Neural cell (in vitro differentiated cells): Measurements from ENCODE around the gene GTF2E1. TPM values are rescaled to one million over a fixed set of nuclear protein-coding genes. Genes with fewer than 3 reads are reported as not detected.

Source experiments
- H2AFZ ChIP-seq: fragments of 200-600, 300-800 bp; sonication (generic), shearing (Covaris generic); 2 replicates; pipeline ENCODE4 v1.6.0; 2014; ENCODE audit warnings: low read depth, mild to moderate bottlenecking, antibody characterized with exemption, low read length, moderate library complexity
- H3F3A ChIP-seq: fragments of 200-600 bp; shearing (Covaris generic); 2 replicates; pipeline ENCODE4 v1.6.1; 2016; ENCODE audit warnings: mild to moderate bottlenecking, moderate library complexity, mixed read lengths, antibody characterized with exemption, low read length; ENCODE audit not compliant: insufficient read depth, poor library complexity, severe bottlenecking
- H3K27ac ChIP-seq: fragments of 200-600, 300-800 bp; sonication (generic), shearing (Covaris generic); 2 replicates; pipeline ENCODE4 v1.5.1; 2014; ENCODE audit warnings: mild to moderate bottlenecking, low read length, moderate library complexity
- H3K27me3 ChIP-seq: fragments of 300-800, 200-600 bp; sonication (generic), shearing (Covaris generic); 2 replicates; pipeline ENCODE4 v1.6.0; 2014; ENCODE audit warnings: mild to moderate bottlenecking, low read depth, low read length, moderate library complexity; ENCODE audit not compliant: insufficient read depth
- H3K36me3 ChIP-seq: fragments of 300-800, 200-600 bp; sonication (generic), shearing (Covaris generic); 2 replicates; pipeline ENCODE4 v1.5.1; 2014; ENCODE audit warnings: mild to moderate bottlenecking, antibody characterized with exemption, low read length, moderate library complexity; ENCODE audit not compliant: insufficient read depth
- H3K4me2 ChIP-seq: fragments of 300-800, 200-600 bp; sonication (generic), shearing (Covaris generic); 2 replicates; pipeline ENCODE4 v1.6.0; 2014; ENCODE audit warnings: mild to moderate bottlenecking, low read length
- H3K4me3 ChIP-seq: fragments of 300-800, 200-600 bp; sonication (generic), shearing (Covaris generic); 2 replicates; pipeline ENCODE4 v1.5.1; 2014; ENCODE audit warnings: mild to moderate bottlenecking, low read length, moderate library complexity
- H3K79me2 ChIP-seq: fragments of 200-600 bp; shearing (Covaris generic); replicated peaks from 2 replicates; pipeline ENCODE4 v1.6.0; 2014; ENCODE audit warnings: mild to moderate bottlenecking, low read length, moderate library complexity; ENCODE audit not compliant: insufficient read depth
- H3K9ac ChIP-seq: fragments of 300-800, 200-600 bp; sonication (generic), shearing (Covaris generic); 2 replicates; pipeline ENCODE4 v1.6.1; 2016; ENCODE audit warnings: mild to moderate bottlenecking, low read length, mixed read lengths
- H3K9me2 ChIP-seq: fragments of 200-600 bp; shearing (Covaris generic); 2 replicates; pipeline ENCODE4 v1.6.1; 2016; ENCODE audit warnings: mild to moderate bottlenecking, low read length, mixed read lengths; ENCODE audit not compliant: insufficient read depth
- H3K9me3 ChIP-seq: fragments of 200-600, 300-800 bp; sonication (generic), shearing (Covaris generic); 2 replicates; pipeline ENCODE4 v1.6.1; 2016; ENCODE audit warnings: mild to moderate bottlenecking, mixed run types, low read length, moderate library complexity, mixed read lengths
- H4K20me1 ChIP-seq: fragments of 200-600 bp; shearing (Covaris generic); 2 replicates; pipeline ENCODE4 v1.6.1; 2016; ENCODE audit warnings: mild to moderate bottlenecking, mixed run types; ENCODE audit not compliant: insufficient read depth
- CTCF ChIP-seq: fragments of 450-650 bp; IDR thresholded peaks from 2 replicates; pipeline ENCODE4 v1.5.1; 2014; ENCODE audit warnings: antibody characterized with exemption, mild to moderate bottlenecking, moderate library complexity; ENCODE audit not compliant: poor library complexity, severe bottlenecking
- EP300 ChIP-seq: fragments of 450-650 bp; conservative IDR thresholded peaks from 2 replicates; pipeline ENCODE4 v1.6.1; 2014; ENCODE audit warnings: antibody characterized with exemption, mild to moderate bottlenecking, moderate library complexity; ENCODE audit not compliant: poor library complexity, severe bottlenecking
- EZH2 ChIP-seq: fragments of 200-600, 300-800 bp; shearing (Covaris generic), sonication (generic); IDR thresholded peaks from 2 replicates; pipeline ENCODE4 v1.6.1; 2014; ENCODE audit warnings: antibody characterized with exemption, low read length, borderline replicate concordance, mild to moderate bottlenecking; ENCODE audit not compliant: insufficient read depth, poor library complexity, severe bottlenecking
- POLR2AphosphoS5 ChIP-seq: IDR thresholded peaks from 2 replicates; pipeline ENCODE4 v1.6.1; 2012
- RAD21 ChIP-seq: fragments of 450-650 bp; conservative IDR thresholded peaks from 2 replicates; pipeline ENCODE4 v1.6.1; 2014; ENCODE audit warnings: antibody characterized with exemption, mild to moderate bottlenecking, moderate library complexity
- REST ChIP-seq: IDR thresholded peaks from 2 replicates; pipeline ENCODE4 v1.6.1; 2012; ENCODE audit warnings: borderline replicate concordance
- SMC3 ChIP-seq: fragments of 450-650 bp; conservative IDR thresholded peaks from 2 replicates; pipeline ENCODE4 v1.6.1; 2014; ENCODE audit warnings: antibody characterized with exemption, mild to moderate bottlenecking, moderate library complexity; ENCODE audit not compliant: poor library complexity
- TAF1 ChIP-seq: IDR thresholded peaks from 2 replicates; pipeline ENCODE4 v1.6.1; 2012; ENCODE audit warnings: low read depth
- polyA plus RNA-seq: library from polyadenylated mRNA; depleted of rRNA; stranded (reverse); fragments of >200 nt; gene quantifications from 2 replicates; pipeline ENCODE4 v1.2.3, GENCODE V29; 2014

Gene GTF2E1
- polyA plus RNA-seq, 1 donor from 2014 or later = 25.1 TPM

- no peaks in the 10 kb centered on the region for H3F3A ChIP-seq
- no peak overlapping the region for H3K9ac ChIP-seq
- H3K27ac ChIP-seq = no peak overlapping the region
- no peaks in the 10 kb centered on the region for H4K20me1 ChIP-seq
- H3K4me2 ChIP-seq = no peak overlapping the region
- H3K36me3 ChIP-seq = no peaks in the 10 kb centered on the region
- no peaks in the 10 kb centered on the region for H3K9me2 ChIP-seq
- H3K9me3 ChIP-seq = no peaks in the 10 kb centered on the region
- TF ChIP-seq EZH2 (no peak), RAD21 (peak; percentile 47), POLR2AphosphoS5 (no peak), TAF1 (no peak), CTCF (peak; percentile 52), EP300 (no peak), REST (no peak), SMC3 (peak; percentile 29)
- no peaks in the 10 kb centered on the region for H3K79me2 ChIP-seq
- no peak overlapping the region for H2AFZ ChIP-seq
- H3K4me3 ChIP-seq = no peak overlapping the region
- no peaks in the 10 kb centered on the region for H3K27me3 ChIP-seq
Measured at GRCh38 chr3:120795017-120795648, 52.6 kb downstream of the GTF2E1 start.

- Histone ChIP-seq H2AFZ (no peak overlapping the region), H3K27me3 (no peaks in the 10 kb centered on the region), H3K36me3 (no peaks in the 10 kb centered on the region), H3K27ac (no peak overlapping the region), H3K9ac (no peak overlapping the region), H3K4me2 (no peak overlapping the region), H3K9me2 (no peaks in the 10 kb centered on the region), H4K20me1 (no peaks in the 10 kb centered on the region), H3K4me3 (no peak overlapping the region), H3F3A (no peaks in the 10 kb centered on the region), H3K79me2 (no peaks in the 10 kb centered on the region), H3K9me3 (no peaks in the 10 kb centered on the region)
- TF ChIP-seq POLR2AphosphoS5 (no peak), CTCF (no peak), TAF1 (no peak), RAD21 (no peak), REST (no peak)
Measured at GRCh38 chr3:120795959-120796358, 53.4 kb downstream of the GTF2E1 start.
